Measurements from ENCODE around the gene DRAXIN.

DNA sequence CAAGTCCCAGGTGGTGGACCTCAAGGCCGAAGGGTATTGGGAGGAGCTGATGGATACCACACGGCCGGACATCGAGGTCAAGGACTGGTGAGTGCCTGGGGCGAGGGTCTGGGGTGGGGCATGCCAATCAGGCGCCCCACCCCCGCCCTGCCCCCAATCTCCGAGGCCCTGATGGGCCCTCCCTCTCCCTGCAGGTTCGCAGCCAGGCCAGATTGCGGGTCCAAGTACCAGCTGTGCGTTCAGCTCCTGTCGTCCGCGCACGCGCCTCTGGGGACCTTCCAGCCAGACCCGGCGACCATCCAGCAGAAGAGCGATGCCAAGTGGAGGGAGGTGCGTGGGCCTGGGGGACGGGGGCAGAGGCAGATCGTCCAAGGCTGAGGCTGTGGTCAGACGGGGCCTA is 33.0 kb upstream of the DRAXIN start:
- TF ChIP-seq, protein P1, sequence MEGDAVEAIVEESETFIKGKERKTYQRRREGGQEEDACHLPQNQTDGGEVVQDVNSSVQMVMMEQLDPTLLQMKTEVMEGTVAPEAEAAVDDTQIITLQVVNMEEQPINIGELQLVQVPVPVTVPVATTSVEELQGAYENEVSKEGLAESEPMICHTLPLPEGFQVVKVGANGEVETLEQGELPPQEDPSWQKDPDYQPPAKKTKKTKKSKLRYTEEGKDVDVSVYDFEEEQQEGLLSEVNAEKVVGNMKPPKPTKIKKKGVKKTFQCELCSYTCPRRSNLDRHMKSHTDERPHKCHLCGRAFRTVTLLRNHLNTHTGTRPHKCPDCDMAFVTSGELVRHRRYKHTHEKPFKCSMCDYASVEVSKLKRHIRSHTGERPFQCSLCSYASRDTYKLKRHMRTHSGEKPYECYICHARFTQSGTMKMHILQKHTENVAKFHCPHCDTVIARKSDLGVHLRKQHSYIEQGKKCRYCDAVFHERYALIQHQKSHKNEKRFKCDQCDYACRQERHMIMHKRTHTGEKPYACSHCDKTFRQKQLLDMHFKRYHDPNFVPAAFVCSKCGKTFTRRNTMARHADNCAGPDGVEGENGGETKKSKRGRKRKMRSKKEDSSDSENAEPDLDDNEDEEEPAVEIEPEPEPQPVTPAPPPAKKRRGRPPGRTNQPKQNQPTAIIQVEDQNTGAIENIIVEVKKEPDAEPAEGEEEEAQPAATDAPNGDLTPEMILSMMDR (IDR thresholded peaks at IDR 0.05): no peak
- no peak for TF ChIP-seq POLR2A (IDR thresholded peaks at IDR 0.05)
- no peak for TF ChIP-seq POLR2AphosphoS5 (IDR thresholded peaks at IDR 0.05)
- TF ChIP-seq EP300 (IDR thresholded peaks at IDR 0.05): no peak
